Spleen (tissue), 7 donors: Measurements from ENCODE around the gene SNF8.

Experiments used
- CTCF ChIP-seq, 11 experiments: fragments of 200-600 bp in 7 of 11; fragments of 450-650 bp in 4 of 11; sonication (generic) in 4 of 11; IDR thresholded peaks in 8 of 11; conservative IDR thresholded peaks in 3 of 11; 1 replicate in 7 of 11; 2 replicates in 4 of 11; pipeline versions ENCODE4 v1.4.0 to v1.8.0; 2016 to 2021; ENCODE audit warnings: antibody characterized with exemption in 11 of 11, inconsistent platforms in 4 of 11, mild to moderate bottlenecking in 1 of 11
- POLR2AphosphoS5 ChIP-seq, 3 donors: sonication (generic); formaldehyde crosslinking; IDR thresholded peaks; one replicate each; pipeline ENCODE4 v1.5.1; 2017; ENCODE audit warnings: antibody characterized with exemption in 3 of 3
- donor health status: DM: no; HTN: no; CAD: no; lungs with moderate emphysema.
- donor health status: DM: no; HTN: no; CAD: no.
- donor health status: DM: no; HTN: no; CAD: no.

DNA sequence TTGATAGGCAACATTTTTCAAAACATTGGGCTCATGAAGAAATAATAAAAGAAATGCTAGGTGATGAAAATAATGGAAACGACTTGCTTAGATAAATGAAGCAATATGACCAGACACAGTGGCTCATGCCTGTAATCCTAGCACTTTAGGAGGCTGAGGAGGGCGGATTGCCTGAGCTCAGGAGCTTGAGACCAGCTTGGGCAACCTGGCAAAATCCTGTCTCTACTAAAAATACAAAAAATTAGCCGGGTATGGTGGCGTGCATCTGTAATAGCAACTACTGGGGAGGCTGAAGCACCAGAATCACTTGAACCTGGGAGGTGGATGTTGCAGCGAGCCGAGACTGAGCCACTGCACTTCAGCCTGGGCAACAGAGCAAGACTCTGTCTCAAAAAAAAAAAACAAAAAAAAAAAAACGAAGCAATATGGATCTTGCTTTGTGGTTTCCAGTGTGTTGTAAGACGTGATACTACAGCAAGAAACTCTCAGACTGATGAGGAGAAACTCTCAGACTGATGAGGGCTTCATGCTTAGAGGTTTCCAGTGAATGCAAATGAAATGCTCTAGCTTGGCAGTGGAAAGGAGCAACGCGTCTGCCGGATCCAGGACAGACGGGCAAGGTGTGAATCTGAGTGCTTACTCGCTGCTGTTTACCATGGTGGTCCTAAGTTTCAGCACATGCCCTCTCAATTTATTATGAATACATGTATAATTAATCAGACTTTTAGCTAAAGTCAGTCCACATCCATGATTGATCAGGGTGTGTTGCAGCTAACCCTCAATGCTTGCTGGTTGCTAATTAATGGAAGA is 41.0 kb upstream of the SNF8 start:
- TF ChIP-seq CTCF (IDR thresholded peaks at IDR 0.05 in 8 of 11, conservative IDR thresholded peaks at IDR 0.05 in 3 of 11) (no peak), POLR2AphosphoS5 (IDR thresholded peaks at IDR 0.05) (no peak)
